DMS 273 (cell line): ENCODE data around the gene ANKRD7.
"Not testable (repeated sequence)": the region's sequence is repeated elsewhere in the genome, so short reads cannot be mapped to it uniquely, and the experiment has no call there.

Experiments used
- DNase-seq: peaks from one replicate; lab custom pipeline; 2025; ENCODE audit not compliant: unreplicated experiment; lab: John Stamatoyannopoulos, UW

ANKRD7 gene

GRCh38 chr7:118232837-118233236, 8.3 kb downstream of the ANKRD7 start:
- DNase-seq = no peak

GRCh38 chr7:118233799-118234198, 9.3 kb downstream of the ANKRD7 start:
- DNase-seq = no peak

- peak; percentile 22 for DNase-seq
Measured at GRCh38 chr7:118239014-118239413, 14.5 kb downstream of the ANKRD7 start.

- not testable (repeated sequence) for DNase-seq
Measured at GRCh38 chr7:118240320-118240719, 15.8 kb downstream of the ANKRD7 start.

GRCh38 chr7:118243695-118244094, 19.2 kb downstream of the ANKRD7 start:
- no peak for DNase-seq

- DNase-seq = no peak
Measured at GRCh38 chr7:118245267-118246040, 20.9 kb downstream of the ANKRD7 start.

GRCh38 chr7:118250860-118251494, 26.5 kb downstream of the ANKRD7 start:
- no peak for DNase-seq

- no peak for DNase-seq
Measured at GRCh38 chr7:118252087-118252486, 27.6 kb downstream of the ANKRD7 start.

- DNase-seq = peak; percentile 13
Measured at GRCh38 chr7:118259115-118259514, 34.6 kb downstream of the ANKRD7 start.

GRCh38 chr7:118264836-118265235, 40.3 kb downstream of the ANKRD7 start:
- no peak for DNase-seq

GRCh38 chr7:118280319-118281012, 56.0 kb downstream of the ANKRD7 start:
- peak; percentile 53 for DNase-seq

GRCh38 chr7:118281196-118281595, 56.7 kb downstream of the ANKRD7 start:
- no peak for DNase-seq

- no peak for DNase-seq
Measured at GRCh38 chr7:118285358-118285757, 60.9 kb downstream of the ANKRD7 start.

- no peak for DNase-seq
Measured at GRCh38 chr7:118286131-118286530, 61.6 kb downstream of the ANKRD7 start.

- DNase-seq = no peak
Measured at GRCh38 chr7:118288098-118288497, 63.6 kb downstream of the ANKRD7 start.

GRCh38 chr7:118289476-118289875, 65.0 kb downstream of the ANKRD7 start:
- no peak for DNase-seq
